HTR-8/SVneo (cell line): ENCODE data around the gene PITPNB.
A peak's percentile ranks its signal among the peaks of the same experiment; 100 is the strongest.

ENCODE experiments used
- DNase-seq: peaks from one replicate; pipeline ENCODE4 v3.0.0; 2011; ENCODE audit warnings: low spot score, mixed read lengths; ENCODE audit not compliant: insufficient read length
- FAIRE-seq: peaks from 2 replicates; lab custom pipeline; 2011; peaks lifted over from hg19 to GRCh38; lab: Jason Lieb, UNC

Gene PITPNB

DNA sequence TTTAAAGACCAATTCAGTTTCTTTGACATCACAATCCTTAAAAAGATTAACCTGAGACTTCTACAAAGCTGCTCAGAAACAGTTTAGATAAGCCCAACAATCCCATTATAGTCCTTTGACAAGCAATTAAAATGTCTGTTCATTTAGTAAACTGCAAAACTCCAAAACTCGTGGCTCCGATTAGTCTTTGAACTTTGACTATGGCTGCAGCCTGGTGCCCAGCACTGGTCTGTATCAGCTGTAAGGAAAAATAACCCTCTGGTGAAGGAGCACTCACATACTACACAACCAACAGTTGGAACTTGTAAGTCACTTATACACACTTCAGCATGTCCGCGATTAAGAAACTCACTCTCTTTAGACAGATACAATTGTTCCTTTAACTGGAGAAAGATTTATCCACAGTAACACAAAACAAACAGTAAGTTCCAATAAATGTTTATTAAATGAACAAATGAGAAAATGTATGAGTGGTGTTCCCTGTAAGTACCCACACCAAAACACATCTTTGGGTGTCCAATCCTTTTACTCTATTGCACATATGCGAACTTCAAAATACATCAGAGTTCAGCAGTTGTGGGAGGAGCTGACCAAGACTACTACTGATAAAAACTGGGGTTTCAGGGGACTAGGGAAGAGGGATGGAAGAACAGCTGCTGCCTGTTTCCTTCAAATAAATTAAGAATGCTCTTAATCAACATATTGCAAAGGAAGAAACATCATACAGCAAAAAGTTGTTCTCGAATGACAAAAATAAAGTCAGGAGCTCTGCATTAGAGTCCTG is 36.4 kb downstream of the PITPNB start:
- FAIRE-seq: no peak

DNA sequence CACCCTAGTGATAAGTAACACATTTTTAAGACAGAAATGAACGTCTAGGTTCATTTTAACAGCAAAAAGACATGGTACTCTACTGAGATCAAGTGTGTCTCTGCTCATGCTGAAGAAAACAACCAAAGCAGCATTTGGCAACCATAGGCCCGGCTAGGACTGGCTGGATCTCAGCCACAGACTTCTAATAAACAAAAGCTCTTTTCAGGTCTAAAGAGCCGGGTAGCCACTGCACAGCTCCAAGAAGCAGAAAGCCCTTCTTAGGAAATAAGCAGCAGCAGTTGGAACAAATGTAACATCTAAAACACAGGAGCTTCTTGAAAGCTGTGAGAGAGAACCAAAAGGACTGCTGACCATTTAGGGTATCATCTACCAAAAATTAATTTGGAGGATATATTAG is 37.6 kb downstream of the PITPNB start:
- FAIRE-seq (no peak), DNase-seq (no peak)

More for the DNA sequence above, 36.4 kb downstream of the PITPNB start:
- no peak for DNase-seq

DNA sequence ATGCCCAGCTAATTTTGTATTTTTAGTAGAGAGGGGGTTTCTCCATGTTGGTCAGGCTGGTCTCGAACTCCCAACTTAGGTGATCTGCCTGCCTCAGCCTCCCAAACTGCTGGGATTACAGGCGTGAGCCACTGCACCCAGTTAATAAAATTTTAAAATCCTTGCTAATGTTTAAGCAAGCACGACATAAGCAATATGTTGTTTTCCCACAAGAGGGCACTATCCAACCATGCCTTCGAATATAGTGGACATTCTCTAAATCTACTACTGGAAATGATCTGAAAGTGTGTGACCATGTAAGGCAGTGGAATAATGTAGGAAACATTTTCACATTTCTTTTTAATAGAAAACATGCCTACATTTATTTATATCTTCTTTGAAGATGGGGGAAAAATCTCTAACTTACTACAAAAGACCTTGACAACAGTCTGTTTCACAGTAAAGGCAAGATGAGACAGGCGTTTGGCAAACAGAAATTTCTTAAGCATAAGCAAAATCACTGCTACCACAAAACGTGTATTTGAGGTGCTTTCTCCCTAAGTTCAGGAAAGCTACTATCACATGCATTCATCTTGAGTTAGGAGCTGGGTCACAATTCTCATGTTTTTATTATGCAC is 38.2 kb downstream of the PITPNB start:
- DNase-seq (peak; percentile 31), FAIRE-seq (no peak)

DNA sequence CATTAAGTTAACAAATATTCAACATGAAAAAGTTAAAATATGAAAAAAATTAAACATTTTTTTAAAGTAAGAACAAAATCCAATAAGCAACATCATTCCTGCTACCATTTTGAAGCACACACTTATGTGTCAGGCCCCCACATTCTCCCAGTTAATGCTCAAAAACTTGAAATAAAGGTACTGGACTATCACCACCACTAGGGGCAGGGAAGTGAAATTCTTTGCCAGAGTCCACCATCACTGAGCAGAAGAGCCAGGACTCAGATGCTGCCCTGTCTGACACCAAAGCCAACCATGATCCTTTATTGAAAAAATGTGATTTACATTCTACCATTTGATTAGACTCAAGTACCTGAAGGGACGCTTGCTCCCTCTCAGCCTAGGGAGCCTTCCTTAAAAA is 39.1 kb downstream of the PITPNB start:
- DNase-seq: peak; percentile 29
- no peak for FAIRE-seq

DNA sequence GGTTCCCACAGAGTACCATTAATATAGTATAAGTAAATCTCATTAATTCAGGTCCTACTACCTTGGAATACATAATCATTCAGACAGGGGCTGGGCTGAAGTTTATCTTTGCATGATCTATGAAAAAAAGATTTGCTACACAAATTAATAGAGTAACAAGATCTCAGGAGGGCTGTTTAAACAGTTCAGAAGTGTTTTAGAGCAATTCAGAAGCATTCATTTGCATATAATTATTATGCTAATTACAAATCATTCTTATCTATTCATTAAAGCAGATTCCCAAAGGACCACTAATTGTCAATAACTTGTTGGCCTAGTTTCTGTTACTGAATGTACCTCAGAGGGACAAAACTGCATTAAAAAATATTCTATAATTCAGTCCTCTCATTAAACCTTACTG is 40.5 kb downstream of the PITPNB start:
- FAIRE-seq (no peak), DNase-seq (no peak)

DNA sequence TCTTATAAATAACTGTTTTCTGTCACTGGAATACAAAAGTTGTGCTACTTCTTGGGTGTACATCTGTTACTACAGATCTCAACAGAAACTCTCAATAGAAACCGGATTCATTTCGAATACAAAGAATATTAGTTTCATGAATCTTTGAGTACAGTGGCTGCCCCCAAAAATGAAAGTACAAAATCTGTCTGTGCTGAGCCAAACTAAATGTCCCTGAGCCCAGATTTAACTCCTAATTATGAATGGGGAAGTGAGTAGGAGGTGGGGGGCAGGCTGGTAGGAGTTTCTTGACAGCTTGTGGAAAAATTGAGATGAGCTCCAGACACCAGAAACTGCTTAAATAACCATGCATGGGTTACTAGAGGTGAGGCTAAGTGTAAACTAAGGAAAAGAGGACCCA is 41.6 kb downstream of the PITPNB start:
- DNase-seq: no peak
- FAIRE-seq: no peak

DNA sequence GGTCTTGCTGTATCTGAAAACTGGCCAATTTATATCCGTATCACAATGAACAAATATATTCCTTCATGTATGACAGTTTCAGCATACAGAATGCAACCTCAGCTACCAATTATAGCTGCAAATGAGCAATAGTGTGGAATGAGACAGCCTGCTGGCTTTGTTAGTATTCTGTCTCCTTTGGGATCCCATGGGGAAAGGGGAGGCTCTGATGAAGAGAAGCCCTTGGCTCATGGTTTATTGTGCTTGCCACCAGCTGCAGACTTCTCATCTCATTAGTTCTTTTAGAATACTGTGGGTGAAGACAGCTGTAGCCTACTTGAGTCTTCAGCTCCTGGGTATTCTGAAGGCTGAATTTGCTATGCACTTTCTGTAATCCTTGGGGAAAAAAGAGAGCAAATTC is 42.4 kb downstream of the PITPNB start:
- DNase-seq: no peak
- no peak for FAIRE-seq

DNA sequence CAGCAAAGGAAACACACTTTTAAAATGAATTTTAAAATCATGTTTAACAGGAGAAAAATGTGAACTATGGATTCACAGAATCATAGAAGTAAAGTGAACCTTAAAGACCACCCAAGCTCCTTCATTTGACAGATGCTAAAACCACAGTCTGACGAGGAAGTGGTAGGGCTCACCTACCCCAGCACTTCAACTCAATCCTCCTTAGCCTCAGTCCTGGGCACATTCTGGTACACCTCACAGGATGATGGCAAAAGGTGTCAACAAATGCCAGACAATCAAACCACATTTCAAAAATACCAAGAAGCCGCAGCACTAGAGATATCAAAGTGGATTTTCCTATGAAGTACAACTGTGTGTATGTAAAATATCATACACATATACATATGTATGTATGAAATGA is 43.1 kb downstream of the PITPNB start:
- FAIRE-seq (no peak), DNase-seq (no peak)

DNA sequence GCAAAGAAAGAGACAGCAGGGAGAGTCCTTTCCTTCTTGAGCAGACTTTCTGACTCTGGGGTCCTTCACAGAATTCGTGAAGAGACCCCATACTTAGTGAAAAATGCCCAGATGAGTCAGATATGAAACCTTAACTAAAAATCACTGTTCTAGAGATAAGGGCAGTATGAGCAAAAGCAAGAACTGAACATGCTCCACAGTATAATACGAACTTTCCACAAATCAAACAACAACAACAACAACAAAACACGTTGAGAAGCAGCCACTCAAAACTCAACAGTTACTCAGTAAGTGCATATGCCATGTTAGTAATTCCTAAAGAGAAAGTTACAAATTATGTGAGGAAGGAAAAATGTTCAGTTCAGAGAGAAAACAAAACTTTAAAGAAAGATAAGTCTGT is 44.3 kb downstream of the PITPNB start:
- no peak for FAIRE-seq
- DNase-seq: no peak

DNA sequence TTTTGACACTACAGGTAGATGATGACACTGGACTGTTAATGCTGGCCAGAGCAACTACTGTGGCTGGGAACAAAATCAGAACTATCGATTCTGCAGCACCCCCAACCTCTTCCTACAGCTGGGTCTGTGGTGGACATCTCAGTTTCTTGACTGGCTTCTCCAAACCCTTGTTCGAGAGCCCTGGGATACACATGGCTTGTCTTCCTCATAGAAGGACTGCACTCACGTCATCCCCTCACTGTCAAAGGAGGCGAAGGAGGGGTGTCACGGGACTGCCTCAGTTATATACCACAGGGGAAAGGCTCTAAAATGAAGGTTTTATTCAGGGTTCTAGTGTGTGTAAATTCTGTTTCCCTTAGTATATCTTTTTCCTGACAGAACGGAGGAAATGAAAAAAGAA is 44.9 kb downstream of the PITPNB start:
- FAIRE-seq: no peak
- DNase-seq: no peak

DNA sequence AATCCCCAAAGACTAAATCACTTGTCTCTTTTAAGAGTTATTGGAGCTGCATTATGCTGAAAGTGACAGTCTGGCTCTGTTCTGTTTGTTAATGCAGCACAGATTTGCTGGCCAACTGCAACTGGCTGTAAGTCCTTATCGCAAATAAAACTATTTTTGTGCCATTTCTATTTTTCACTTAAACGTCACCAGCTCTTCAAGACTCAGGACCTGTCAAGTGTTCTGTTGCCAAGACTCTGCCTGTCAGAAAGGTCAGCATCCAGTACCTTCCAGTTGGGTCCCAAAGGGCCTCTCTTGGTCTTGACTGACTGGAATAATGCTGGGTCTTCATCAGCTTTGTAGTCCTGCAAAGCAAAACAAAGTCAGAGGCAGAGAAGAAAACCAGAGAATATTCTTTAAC is 45.6 kb downstream of the PITPNB start:
- DNase-seq: no peak
- no peak for FAIRE-seq

DNA sequence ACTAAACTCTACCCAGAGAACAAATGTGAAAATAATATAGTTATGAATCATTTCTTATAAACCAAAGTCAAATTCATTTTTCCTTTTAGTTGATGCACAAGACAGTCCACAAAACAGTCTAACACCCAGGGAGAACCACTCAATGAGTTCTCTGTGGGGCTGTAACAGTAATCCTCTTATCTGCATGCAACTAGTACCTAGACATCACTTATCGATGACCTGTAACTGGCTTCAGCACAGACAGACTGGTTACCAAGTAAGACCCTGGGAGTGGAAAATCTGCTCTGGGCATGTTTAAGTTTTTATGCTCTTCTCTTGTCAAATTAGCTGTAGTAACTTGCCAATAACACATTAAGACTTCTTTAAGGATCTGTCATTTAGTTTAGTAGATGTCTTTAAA is 46.6 kb downstream of the PITPNB start:
- FAIRE-seq (no peak), DNase-seq (no peak)

DNA sequence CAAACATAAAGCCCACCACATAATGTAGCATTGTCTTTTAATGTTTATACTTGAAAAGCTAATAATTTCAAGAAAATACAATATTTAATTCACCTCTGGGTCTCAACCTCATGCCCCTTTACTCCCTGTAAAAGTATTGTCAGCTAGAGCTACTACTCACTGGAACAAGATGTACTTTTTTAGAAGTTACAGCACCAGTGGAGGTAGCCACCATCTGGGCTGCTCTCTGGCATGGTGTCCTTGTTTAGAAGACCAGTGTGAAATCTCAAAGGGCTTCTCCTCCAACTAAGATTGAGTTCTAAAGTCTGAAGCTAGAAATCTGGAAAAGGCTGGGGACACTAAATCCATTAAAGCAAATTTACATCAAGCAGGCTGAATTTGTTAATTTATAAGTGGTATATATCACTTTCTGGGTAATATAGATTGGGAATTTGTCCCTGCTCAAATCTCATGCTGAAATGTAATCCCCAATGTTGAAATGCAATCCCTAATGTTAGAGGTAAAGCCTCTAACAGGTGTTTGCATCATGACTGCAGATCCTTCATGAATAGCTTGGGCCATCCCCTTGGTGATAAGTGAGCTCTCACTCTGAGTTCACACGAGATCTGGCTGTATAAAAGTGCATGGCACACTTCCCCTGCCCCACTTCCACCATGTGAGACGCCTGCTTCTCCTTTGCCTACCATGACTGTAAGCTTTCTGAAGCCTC is 47.6 kb downstream of the PITPNB start:
- no peak for DNase-seq
- no peak for FAIRE-seq

DNA sequence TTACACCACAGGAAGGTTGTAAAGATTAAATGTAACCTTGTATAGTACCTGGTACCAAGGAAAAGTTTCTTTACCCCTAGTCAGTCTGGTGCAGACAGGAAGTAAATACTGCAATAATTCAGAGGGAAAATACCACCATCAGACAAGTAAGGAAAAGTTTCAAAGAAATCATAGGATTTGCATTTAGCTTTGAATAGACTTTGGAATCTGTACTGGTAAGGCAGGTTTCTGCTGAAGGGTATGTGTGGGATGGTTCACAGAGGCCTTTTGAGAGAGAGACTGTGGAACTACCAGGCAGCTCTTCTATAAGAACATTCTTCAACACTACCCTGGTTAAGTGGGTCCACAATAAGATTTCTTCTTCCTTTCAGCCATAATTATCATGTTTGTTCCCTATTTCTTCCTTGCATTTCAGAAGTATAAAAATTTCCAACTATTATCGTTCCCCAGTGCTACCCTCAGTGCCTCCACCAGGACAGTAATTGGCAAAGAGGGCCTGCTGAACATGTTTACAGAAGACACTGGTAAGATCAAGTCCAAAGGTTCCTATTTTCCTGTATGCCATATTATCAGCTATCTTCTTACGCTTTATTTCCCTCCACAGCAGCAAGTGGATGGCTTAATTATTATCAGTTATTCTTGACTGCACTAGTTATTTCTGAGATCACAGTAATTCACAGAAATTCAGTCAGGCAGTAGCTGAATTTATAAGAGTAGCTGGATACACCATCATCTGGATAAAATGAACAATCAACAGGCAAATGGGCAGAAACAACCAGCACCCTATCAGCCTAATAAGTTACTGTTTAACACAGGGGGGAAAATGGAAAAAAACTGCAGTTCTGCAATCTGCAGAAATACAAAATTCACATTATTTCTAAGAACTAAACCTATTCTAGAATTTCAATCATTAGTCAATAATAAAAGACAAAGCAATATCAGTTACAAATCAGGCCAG is 48.5 kb downstream of the PITPNB start:
- DNase-seq (no peak), FAIRE-seq (no peak)

DNA sequence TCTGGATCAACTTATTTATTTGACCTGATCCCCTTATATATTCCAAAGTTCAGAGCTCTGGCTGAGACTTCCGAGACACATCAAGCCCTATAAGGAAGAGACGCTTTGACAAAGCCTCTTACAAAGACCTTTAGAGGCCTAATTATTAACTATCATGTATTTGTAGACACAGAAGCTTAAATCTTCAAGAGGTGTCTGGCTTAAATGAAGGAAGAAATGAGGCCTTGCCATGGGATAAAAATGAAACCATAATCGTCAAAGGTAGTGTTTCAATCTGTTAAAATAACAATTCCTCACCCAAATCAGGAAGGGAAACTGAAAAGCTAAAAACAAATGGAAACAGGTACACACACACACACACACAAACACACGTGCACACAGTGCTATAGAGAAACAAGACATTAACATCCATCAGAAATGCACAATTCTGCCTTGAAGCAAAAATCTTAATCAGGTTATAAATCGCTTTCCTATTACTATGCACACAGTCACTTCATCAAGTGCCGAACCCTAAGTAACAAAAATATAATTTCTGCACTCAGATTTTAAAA is 50.2 kb downstream of the PITPNB start:
- FAIRE-seq (no peak), DNase-seq (no peak)

DNA sequence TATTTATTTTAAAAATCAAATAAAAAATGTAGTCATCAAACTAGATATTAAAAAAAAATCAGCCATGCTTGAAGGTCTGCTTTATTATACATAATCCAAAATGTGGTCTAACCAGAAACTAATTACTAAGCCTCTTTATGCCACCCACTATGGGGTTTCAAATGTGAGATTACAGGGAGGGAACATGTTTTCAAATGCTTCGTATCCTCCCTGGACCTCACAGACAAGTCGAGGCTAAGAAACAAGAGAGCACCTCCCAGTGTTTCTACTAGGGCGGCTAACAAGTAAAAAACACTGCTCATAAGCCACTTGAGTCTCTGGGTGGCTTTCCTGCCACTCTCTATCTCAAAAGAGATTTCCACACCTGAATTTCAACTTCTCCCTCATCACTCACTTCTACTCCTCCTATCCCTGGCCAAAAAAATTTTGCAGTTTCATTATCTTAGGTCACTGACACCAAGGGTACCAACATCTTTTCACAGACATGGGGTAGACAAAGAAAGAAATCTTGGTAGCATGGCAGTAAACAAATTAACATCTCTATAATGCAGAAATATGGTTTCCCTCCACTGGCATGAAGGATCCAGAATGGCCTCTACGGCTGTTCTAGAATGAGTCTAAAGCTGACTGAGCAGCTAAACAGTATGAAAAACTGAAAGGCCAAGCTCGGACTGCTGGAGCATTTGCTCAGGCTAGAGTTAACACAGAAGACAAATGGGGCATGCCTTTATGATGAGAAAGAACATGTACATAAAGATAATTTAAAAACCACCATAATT is 50.9 kb downstream of the PITPNB start:
- FAIRE-seq (no peak), DNase-seq (no peak)

DNA sequence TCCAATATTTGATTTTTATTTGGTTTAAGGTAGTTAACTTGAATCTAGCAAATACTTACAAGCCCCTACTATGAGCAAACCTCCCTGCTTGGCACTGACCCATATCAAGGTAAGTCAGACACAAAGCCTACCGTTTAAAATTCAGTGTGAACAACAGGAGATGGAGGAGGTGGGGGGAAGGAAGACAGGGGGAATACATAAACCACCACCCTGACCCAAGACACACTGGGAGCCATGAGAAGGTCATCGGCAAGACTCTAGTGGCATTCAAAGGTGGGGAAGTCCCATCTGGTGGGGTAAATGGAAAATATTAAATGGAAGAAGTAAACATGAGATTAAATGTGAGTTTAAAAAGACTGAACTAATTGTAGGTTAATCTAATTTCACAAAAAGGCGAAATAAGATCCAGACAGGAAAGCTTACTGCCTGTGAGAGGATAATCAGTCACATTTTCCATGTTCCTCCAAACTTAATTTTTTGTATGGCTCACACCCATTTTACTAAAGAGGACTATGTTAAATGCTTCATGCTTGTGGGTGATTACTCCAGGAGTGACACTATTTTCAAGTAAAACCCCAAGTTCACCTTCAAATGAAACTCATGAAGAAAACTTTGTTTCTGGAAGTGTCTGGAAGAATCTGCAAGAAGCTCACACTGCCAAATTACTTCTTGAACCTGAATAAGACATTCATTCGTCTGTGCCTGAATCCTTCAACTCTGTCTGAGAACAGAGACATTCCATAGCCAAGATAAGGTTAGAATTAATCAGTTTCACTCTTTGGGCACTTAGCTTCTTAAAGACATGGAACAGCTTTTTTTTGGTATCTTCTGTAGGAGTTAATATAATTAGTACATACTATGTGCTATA is 51.7 kb downstream of the PITPNB start:
- no peak for DNase-seq
- FAIRE-seq: no peak
